ENCODE measurements around the gene SEC14L1. TPM values are rescaled to one million over a fixed set of nuclear protein-coding genes. Genes with fewer than 3 reads are reported as not detected.

The SEC14L1 gene
- total and polyA plus RNA-seq, 2 experiments from 2014 or later, result 52.9 to 71.4 TPM

GRCh38 chr17:77144227-77144626 lies 3.5 kb downstream of the SEC14L1 start:
- DNase-seq (ENCODE audit: low spot score), result no peak
- no peak overlapping the region for H3K4me2 ChIP-seq
- H4K20me1 ChIP-seq (ENCODE audit: insufficient read depth, poor library complexity, severe bottlenecking), result no peaks in the 10 kb centered on the region
- H3K36me3 ChIP-seq (replicated peaks; ENCODE audit: insufficient read depth, low read depth), result no peaks in the 10 kb centered on the region
- peaks cover 57% of the 10 kb centered on the region for H3K4me1 ChIP-seq (ENCODE audit: insufficient read depth)
- H3K27ac ChIP-seq, result no peak overlapping the region
- H3K4me3 ChIP-seq, result no peak overlapping the region
- H3K79me2 ChIP-seq, result peaks cover 59% of the 10 kb centered on the region
- no peak overlapping the region for H2AFZ ChIP-seq
- no peaks in the 10 kb centered on the region for H3K9me3 ChIP-seq (ENCODE audit: low read depth)
- no peaks in the 10 kb centered on the region for H3K27me3 ChIP-seq
- no peak for TF ChIP-seq EZH2 (IDR thresholded peaks at IDR 0.05; ENCODE audit: borderline replicate concordance)
- no peak for TF ChIP-seq EZH2phosphoT487 (IDR thresholded peaks at IDR 0.05; ENCODE audit: low read depth, severe bottlenecking, unreplicated experiment)
- no peak for TF ChIP-seq CTCF (IDR thresholded peaks at IDR 0.05; ENCODE audit: poor library complexity)
- H3K9me2 ChIP-seq (replicated peaks; ENCODE audit: insufficient read depth), result no peaks in the 10 kb centered on the region
- WGBS (ENCODE audit: low lambda C conversion rate, missing lambda C conversion rate), result 92% methylated on average over 4 of the region's 4 CpGs

GRCh38 chr17:77145224-77145611 lies 4.4 kb downstream of the SEC14L1 start:
- Histone ChIP-seq H3K79me2 (peaks cover 69% of the 10 kb centered on the region), H3K4me2 (peak overlapping the region; percentile 59), H4K20me1 (ENCODE audit: insufficient read depth, poor library complexity, severe bottlenecking) (no peaks in the 10 kb centered on the region), H2AFZ (no peak overlapping the region), H3K27ac (peak overlapping the region; percentile 62), H3K36me3 (replicated peaks; ENCODE audit: insufficient read depth, low read depth) (no peaks in the 10 kb centered on the region), H3K9me3 (ENCODE audit: low read depth) (no peaks in the 10 kb centered on the region), H3K27me3 (no peaks in the 10 kb centered on the region), H3K4me3 (no peak overlapping the region), H3K4me1 (ENCODE audit: insufficient read depth) (peaks cover 52% of the 10 kb centered on the region), H3K9me2 (replicated peaks; ENCODE audit: insufficient read depth) (no peaks in the 10 kb centered on the region)
- WGBS (ENCODE audit: low lambda C conversion rate, missing lambda C conversion rate), result 93% methylated on average over 3 of the region's 3 CpGs
- TF ChIP-seq EZH2phosphoT487 (IDR thresholded peaks at IDR 0.05; ENCODE audit: low read depth, severe bottlenecking, unreplicated experiment) (no peak), EZH2 (IDR thresholded peaks at IDR 0.05; ENCODE audit: borderline replicate concordance) (no peak), CTCF (IDR thresholded peaks at IDR 0.05; ENCODE audit: poor library complexity) (no peak)
- DNase-seq (ENCODE audit: low spot score), result no peak

- Histone ChIP-seq H3K79me2 (peaks cover 74% of the 10 kb centered on the region), H4K20me1 (ENCODE audit: insufficient read depth, poor library complexity, severe bottlenecking) (no peaks in the 10 kb centered on the region), H3K27ac (peak overlapping the region; percentile 62), H3K27me3 (no peaks in the 10 kb centered on the region), H3K4me1 (ENCODE audit: insufficient read depth) (peaks cover 52% of the 10 kb centered on the region), H3K36me3 (replicated peaks; ENCODE audit: insufficient read depth, low read depth) (no peaks in the 10 kb centered on the region), H2AFZ (no peak overlapping the region), H3K4me3 (no peak overlapping the region), H3K4me2 (peak overlapping the region; percentile 59), H3K9me3 (ENCODE audit: low read depth) (no peaks in the 10 kb centered on the region), H3K9me2 (replicated peaks; ENCODE audit: insufficient read depth) (no peaks in the 10 kb centered on the region)
- peak; percentile 71 for DNase-seq (ENCODE audit: low spot score)
- 37% methylated on average over 8 of the region's 8 CpGs for whole genome bisulfite sequencing (ENCODE audit: low lambda C conversion rate, missing lambda C conversion rate)
- TF ChIP-seq EZH2phosphoT487 (IDR thresholded peaks at IDR 0.05; ENCODE audit: low read depth, severe bottlenecking, unreplicated experiment), result no peak
- TF ChIP-seq EZH2 (IDR thresholded peaks at IDR 0.05; ENCODE audit: borderline replicate concordance), result no peak
- no peak for TF ChIP-seq CTCF (IDR thresholded peaks at IDR 0.05; ENCODE audit: poor library complexity)
These were observed 5.0 kb downstream of the SEC14L1 start for GRCh38 chr17:77145612-77146245.

Data from hepatocyte (in vitro differentiated cells).